GM19099 (cell line): ENCODE data around the gene PXDN.

Source experiments
- POLR2A ChIP-seq: IDR thresholded peaks from 3 replicates; pipeline ENCODE4 v1.6.1; 2011; ENCODE audit warnings: low read depth; ENCODE audit not compliant: insufficient read length; ENCODE audit errors: extremely low read depth

The PXDN gene

GRCh38 chr2:1744446-1745170 is at the start of gene PXDN:
Gene PXDN (minus strand): TSS chr2:1744515. CDS start chr2:1744455, 60 bp downstream.
- no peak for TF ChIP-seq POLR2A

GRCh38 chr2:1793868-1794445 is 49.6 kb upstream of the PXDN start:
- no peak for TF ChIP-seq POLR2A

- no peak for TF ChIP-seq POLR2A
Measured at GRCh38 chr2:1793001-1793867, 48.9 kb upstream of the PXDN start.

- no peak for TF ChIP-seq POLR2A
Measured at GRCh38 chr2:1791685-1792435, 47.5 kb upstream of the PXDN start.

- TF ChIP-seq POLR2A: no peak
Measured at GRCh38 chr2:1791006-1791605, 46.8 kb upstream of the PXDN start.

GRCh38 chr2:1790473-1790872 is 46.2 kb upstream of the PXDN start:
- no peak for TF ChIP-seq POLR2A

- TF ChIP-seq POLR2A: no peak
Measured at GRCh38 chr2:1789610-1790009, 45.3 kb upstream of the PXDN start.

GRCh38 chr2:1788478-1788959 is 44.2 kb upstream of the PXDN start:
- no peak for TF ChIP-seq POLR2A

GRCh38 chr2:1787755-1788477 is 43.6 kb upstream of the PXDN start:
- no peak for TF ChIP-seq POLR2A

- no peak for TF ChIP-seq POLR2A
Measured at GRCh38 chr2:1784986-1785617, 40.8 kb upstream of the PXDN start.

- TF ChIP-seq POLR2A: no peak
Measured at GRCh38 chr2:1784087-1784486, 39.8 kb upstream of the PXDN start.

- no peak for TF ChIP-seq POLR2A
Measured at GRCh38 chr2:1782514-1782913, 38.2 kb upstream of the PXDN start.
